ENCODE measurements around the gene POLN. TPM values are rescaled to one million over a fixed set of nuclear protein-coding genes. Genes with fewer than 3 reads are reported as not detected.

Gene POLN
- total RNA-seq, 1 donor from 2014 or later = 0.29 TPM

DNA sequence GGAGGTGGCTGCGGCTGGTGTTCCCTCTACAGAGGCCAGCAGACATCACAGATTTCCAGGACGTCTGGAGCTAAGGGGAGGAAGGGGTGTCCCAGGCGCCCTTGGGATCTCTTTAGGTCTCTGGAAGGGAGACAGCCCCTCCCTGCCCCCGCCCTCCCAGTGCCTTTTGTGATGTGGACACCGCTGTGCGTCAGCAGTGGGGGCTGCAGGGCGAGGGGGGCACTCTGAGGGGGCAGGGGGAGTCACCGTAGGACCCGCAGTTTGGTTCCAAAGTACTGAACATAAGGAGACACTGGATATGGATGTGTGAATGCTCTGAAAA, 45.6 kb upstream of the POLN start:
- no peak for DNase-seq (ENCODE audit: low read depth)
- no peak for TF ChIP-seq CTCF (conservative IDR thresholded peaks at IDR 0.05; ENCODE audit: low read depth, low read length)
- no peak overlapping the region for H3K4me3 ChIP-seq (ENCODE audit: low read depth, low read length)

GRCh38 chr4:2286904-2287593, 45.1 kb upstream of the POLN start:
- DNase-seq (ENCODE audit: low read depth) = no peak
- no peak for TF ChIP-seq CTCF (conservative IDR thresholded peaks at IDR 0.05; ENCODE audit: low read depth, low read length)

GRCh38 chr4:2285613-2286381, 43.9 kb upstream of the POLN start:
- no peak for TF ChIP-seq CTCF (conservative IDR thresholded peaks at IDR 0.05; ENCODE audit: low read depth, low read length)
- H3K4me3 ChIP-seq (ENCODE audit: low read depth, low read length) = no peak overlapping the region
- DNase-seq (ENCODE audit: low read depth) = no peak

More at GRCh38 chr4:2286904-2287593, 45.1 kb upstream of the POLN start:
- no peak overlapping the region for H3K4me3 ChIP-seq (ENCODE audit: low read depth, low read length)

DNA sequence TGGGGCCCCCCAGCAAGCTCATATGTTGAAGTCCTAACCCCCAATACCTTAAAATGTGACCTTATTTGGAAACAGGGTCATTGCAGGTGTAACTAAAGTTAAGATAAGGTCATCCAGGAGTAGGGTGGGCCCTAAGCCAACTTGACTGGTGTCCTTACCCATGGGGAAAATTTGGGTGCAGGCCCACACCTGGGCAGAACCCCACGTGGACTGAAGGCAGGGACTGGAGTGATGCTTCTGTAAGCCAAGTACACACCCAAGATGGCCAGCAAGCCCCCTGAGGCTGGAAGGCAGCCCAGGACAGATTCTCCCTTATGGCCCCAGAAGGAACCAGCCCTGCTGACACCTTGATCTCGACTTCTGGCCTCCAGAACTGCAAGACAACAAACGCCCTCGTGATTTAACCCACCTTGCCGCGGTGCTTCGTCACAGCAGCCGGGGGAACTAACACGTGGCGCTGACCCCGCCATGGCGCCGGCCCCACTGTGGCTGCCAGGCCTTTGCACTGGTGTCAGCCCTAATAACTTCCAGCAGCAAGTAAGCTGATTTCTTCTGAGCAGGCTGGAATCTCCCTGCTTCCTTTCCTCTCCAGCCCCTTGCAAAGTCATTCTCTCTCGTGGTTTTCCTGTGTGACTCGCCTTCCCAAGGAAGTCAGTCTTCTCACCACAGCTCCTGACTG, 43.2 kb upstream of the POLN start:
- no peak overlapping the region for H3K4me3 ChIP-seq (ENCODE audit: low read depth, low read length)
- no peak for DNase-seq (ENCODE audit: low read depth)
- TF ChIP-seq CTCF (conservative IDR thresholded peaks at IDR 0.05; ENCODE audit: low read depth, low read length) = no peak

- TF ChIP-seq CTCF (conservative IDR thresholded peaks at IDR 0.05; ENCODE audit: low read depth, low read length) = no peak
Measured at GRCh38 chr4:2284161-2284933, 42.4 kb upstream of the POLN start.

DNA sequence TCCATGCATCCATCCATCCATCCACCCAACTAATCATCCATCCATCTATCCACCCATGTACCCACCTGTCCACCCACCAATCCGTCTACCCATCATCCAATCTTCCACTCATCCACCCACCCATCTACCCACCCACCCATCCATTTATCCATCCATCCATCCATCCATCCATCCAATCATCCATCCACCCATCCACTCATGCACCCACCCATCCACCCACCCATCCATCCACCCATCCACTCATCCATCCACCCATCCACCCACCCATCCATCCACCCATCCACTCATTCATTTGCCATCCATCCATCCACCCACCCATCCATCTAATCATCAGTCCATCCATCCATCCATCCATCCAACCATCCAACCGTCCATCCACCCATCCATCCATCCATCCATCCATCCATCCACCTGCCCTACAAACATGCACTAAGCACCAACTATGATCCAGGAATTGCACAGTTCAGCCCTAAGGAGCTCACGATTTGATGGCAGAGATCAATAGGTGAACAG, 41.3 kb upstream of the POLN start:
- no peak for DNase-seq (ENCODE audit: low read depth)
- H3K4me3 ChIP-seq (ENCODE audit: low read depth, low read length) = no peak overlapping the region
- TF ChIP-seq CTCF (conservative IDR thresholded peaks at IDR 0.05; ENCODE audit: low read depth, low read length) = no peak

More at GRCh38 chr4:2284161-2284933, 42.4 kb upstream of the POLN start:
- DNase-seq (ENCODE audit: low read depth) = no peak
- no peak overlapping the region for H3K4me3 ChIP-seq (ENCODE audit: low read depth, low read length)
